HFF-Myc (cell line): ENCODE data around the gene PHC2.
A peak's percentile ranks its signal among the peaks of the same experiment; 100 is the strongest.

Experiments used
- DNase-seq: peaks from one replicate; pipeline ENCODE4 v3.0.0-alpha.2; 2011; ENCODE audit warnings: low read depth; ENCODE audit errors: extremely low read depth
- H3K4me3 ChIP-seq: replicated peaks from 2 replicates; pipeline ENCODE4 v1.5.1; 2011; ENCODE audit warnings: low read depth, mild to moderate bottlenecking, control low read depth, low read length
- CTCF ChIP-seq: IDR thresholded peaks from 2 replicates; pipeline ENCODE4 v1.5.1; 2012; ENCODE audit warnings: mild to moderate bottlenecking, low read depth, low read length, control low read depth; ENCODE audit errors: missing control alignments

PHC2 gene

GRCh38 chr1:33392639-33393038 lies 38.3 kb downstream of the PHC2 start:
- no peak overlapping the region for H3K4me3 ChIP-seq
- DNase-seq, result no peak
- TF ChIP-seq CTCF, result no peak

GRCh38 chr1:33392206-33392605 lies 38.7 kb downstream of the PHC2 start:
- H3K4me3 ChIP-seq, result no peak overlapping the region
- no peak for DNase-seq

GRCh38 chr1:33391343-33392078 lies 39.4 kb downstream of the PHC2 start:
- no peak for TF ChIP-seq CTCF
- DNase-seq, result no peak
- no peak overlapping the region for H3K4me3 ChIP-seq

More at GRCh38 chr1:33392206-33392605, 38.7 kb downstream of the PHC2 start:
- no peak for TF ChIP-seq CTCF

- DNase-seq, result peak; percentile 68
- TF ChIP-seq CTCF, result no peak
- H3K4me3 ChIP-seq, result no peak overlapping the region
Measured at GRCh38 chr1:33390542-33390941, 40.4 kb downstream of the PHC2 start.

GRCh38 chr1:33388805-33389771 lies 41.8 kb downstream of the PHC2 start:
- no peak for TF ChIP-seq CTCF
- DNase-seq, result no peak
- no peak overlapping the region for H3K4me3 ChIP-seq

- H3K4me3 ChIP-seq, result no peak overlapping the region
- no peak for TF ChIP-seq CTCF
- DNase-seq, result no peak
Measured at GRCh38 chr1:33387625-33388024, 43.3 kb downstream of the PHC2 start.
